Stimulated activated CD8-positive, alpha-beta memory T cell treated with anti-CD3 and anti-CD28 coated beads, Interleukin-4, amount 100 ng/mL, for 24 hours (primary cell): ENCODE data around the gene GATA2.

Experiments
- DNase-seq: peaks from one replicate; pipeline ENCODE4 v3.0.0-alpha.2; 2020; ENCODE audit warnings: low read depth

The GATA2 gene

GRCh38 chr3:128487813-128488635 is 5.0 kb downstream of the GATA2 start:
- no peak for DNase-seq

- no peak for DNase-seq
Observed at GRCh38 chr3:128487538-128487812, 5.5 kb downstream of the GATA2 start.

- DNase-seq: no peak
Observed at GRCh38 chr3:128486681-128487537, 6.1 kb downstream of the GATA2 start.

GRCh38 chr3:128486205-128486628 is 6.8 kb downstream of the GATA2 start:
- DNase-seq: no peak

GRCh38 chr3:128485282-128486204 is 7.5 kb downstream of the GATA2 start:
- DNase-seq: no peak

- DNase-seq: no peak
Observed at GRCh38 chr3:128484404-128485281, 8.4 kb downstream of the GATA2 start.

GRCh38 chr3:128483657-128484403 is 9.2 kb downstream of the GATA2 start:
- no peak for DNase-seq

GRCh38 chr3:128482666-128483656 is 10.0 kb downstream of the GATA2 start:
- no peak for DNase-seq

GRCh38 chr3:128482175-128482574 is 10.8 kb downstream of the GATA2 start:
- DNase-seq: no peak

- no peak for DNase-seq
Observed at GRCh38 chr3:128481438-128481942, 11.5 kb downstream of the GATA2 start.

GRCh38 chr3:128480717-128481437 is 12.1 kb downstream of the GATA2 start:
- DNase-seq: no peak

- no peak for DNase-seq
Observed at GRCh38 chr3:128480278-128480677, 12.7 kb downstream of the GATA2 start.

- DNase-seq: no peak
Observed at GRCh38 chr3:128479558-128480086, 13.4 kb downstream of the GATA2 start.

GRCh38 chr3:128478576-128479506 is 14.2 kb downstream of the GATA2 start:
- no peak for DNase-seq

- no peak for DNase-seq
Observed at GRCh38 chr3:128476659-128477058, 16.3 kb downstream of the GATA2 start.

- DNase-seq: no peak
Observed at GRCh38 chr3:128475355-128475754, 17.6 kb downstream of the GATA2 start.

- no peak for DNase-seq
Observed at GRCh38 chr3:128473737-128474136, 19.3 kb downstream of the GATA2 start.
